SH-SY5Y (cell line): ENCODE data around the gene ANGPT4.

Source experiments
- GATA2 ChIP-seq: IDR thresholded peaks from 2 replicates; pipeline ENCODE4 v1.6.1; 2011; ENCODE audit warnings: mild to moderate bottlenecking, low read depth, low read length
- GATA3 ChIP-seq: IDR thresholded peaks from 2 replicates; pipeline ENCODE4 v1.6.1; 2011; ENCODE audit warnings: low read depth, mild to moderate bottlenecking, low read length, moderate library complexity

DNA sequence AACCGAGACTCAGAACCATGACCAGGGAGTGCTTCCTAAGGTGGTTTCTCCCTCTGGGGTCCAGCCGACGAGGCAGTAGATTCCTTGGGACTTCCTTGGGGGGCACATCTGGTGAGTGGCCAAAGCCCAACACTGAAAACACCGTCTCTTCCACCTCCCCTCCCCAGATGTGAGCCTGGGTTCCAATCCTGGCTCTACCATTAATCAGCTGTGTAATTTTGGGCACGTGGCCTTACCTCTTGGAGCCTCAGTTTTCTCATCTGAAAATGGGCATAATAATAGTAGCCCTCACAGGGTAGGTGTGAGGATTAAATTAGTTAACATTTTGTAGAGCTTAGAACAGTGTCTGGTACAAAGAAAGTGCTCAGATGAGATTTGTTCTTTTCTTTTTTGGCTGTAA is 77.1 kb downstream of the ANGPT4 start:
- TF ChIP-seq GATA2 (no peak), GATA3 (no peak)
